Spleen (tissue), 11 donors: ENCODE results near the gene C2orf72. TPM values are rescaled to one million over a fixed set of nuclear protein-coding genes. Genes with fewer than 3 reads are reported as not detected.
A peak's percentile ranks its signal among the peaks of the same experiment; 100 is the strongest.

Experiments
- DNase-seq: peaks from one replicate; pipeline ENCODE4 v3.0.0-alpha.2; 2020
- H3K27ac ChIP-seq, 8 donors: fragments of 200-600 bp; sonication (generic) in 7 of 8; 1 replicate in 4 of 8; 2 replicates in 4 of 8; pipeline versions ENCODE4 v1.5.0 to v1.8.0; 2016 to 2021; ENCODE audit warnings: inconsistent platforms in 4 of 8, mild to moderate bottlenecking in 4 of 8, moderate library complexity in 1 of 8
- H3K27me3 ChIP-seq, 7 donors: fragments of 200-600 bp; sonication (generic) in 6 of 7; replicated peaks in 1 of 7; 1 replicate in 4 of 7; 2 replicates in 3 of 7; pipeline versions ENCODE4 v1.5.0 to v1.8.0; 2016 to 2021; ENCODE audit warnings: inconsistent platforms in 3 of 7, mild to moderate bottlenecking in 1 of 7
- H3K36me3 ChIP-seq, 6 donors: fragments of 200-600 bp; sonication (generic) in 5 of 6; 1 replicate in 4 of 6; 2 replicates in 2 of 6; pipeline versions ENCODE4 v1.5.0 to v1.8.0; 2016 to 2021; ENCODE audit warnings: inconsistent platforms in 2 of 6
- H3K4me1 ChIP-seq, 6 donors: fragments of 200-600 bp; sonication (generic) in 5 of 6; 1 replicate in 3 of 6; 2 replicates in 3 of 6; pipeline versions ENCODE4 v1.5.0 to v1.8.0; 2016 to 2021; ENCODE audit warnings: inconsistent platforms in 3 of 6
- H3K4me3 ChIP-seq, 8 donors: fragments of 200-600 bp; sonication (generic) in 7 of 8; 1 replicate in 4 of 8; 2 replicates in 4 of 8; pipeline versions ENCODE4 v1.5.0 to v1.8.0; 2016 to 2021; ENCODE audit warnings: inconsistent platforms in 4 of 8, mild to moderate bottlenecking in 4 of 8, moderate library complexity in 2 of 8
- H3K9me3 ChIP-seq, 8 donors: fragments of 200-600 bp; sonication (generic) in 7 of 8; 1 replicate in 4 of 8; 2 replicates in 4 of 8; pipeline versions ENCODE4 v1.5.0 to v1.8.0; 2016 to 2021; ENCODE audit warnings: inconsistent platforms in 4 of 8
- POLR2A ChIP-seq, 3 donors: fragments of 450-650 bp; IDR thresholded peaks; one replicate each; pipeline ENCODE4 v1.5.1; 2017; ENCODE audit warnings: antibody characterized with exemption in 3 of 3, mild to moderate bottlenecking in 1 of 3
- POLR2AphosphoS5 ChIP-seq, 3 donors: sonication (generic); formaldehyde crosslinking; IDR thresholded peaks; one replicate each; pipeline ENCODE4 v1.5.1; 2017; ENCODE audit warnings: antibody characterized with exemption in 3 of 3
- WGBS, 5 donors: extraction: QIAGEN DNeasy Blood & Tissue Kit in 3 of 5; methylation state at CpG; one replicate each; pipeline versions ENCODE4 v1.1.5 to v1.1.7; 2013 to 2018; 5-methylcytosine and 5-hydroxymethylcytosine counted together
- intact Hi-C: fragments of 100-400 bp; cut with DNase I; formaldehyde crosslinking; loops from one replicate; pipeline ENCODE4 v1.15.0; 2023; ENCODE audit warnings: low total_unique reads
- polyA plus RNA-seq, 3 donors: library from polyadenylated mRNA; stranded (reverse); fragments of 200-250 nt; gene quantifications; one replicate each; pipeline ENCODE4 v1.2.1, GENCODE V29; 2013
- total RNA-seq, 7 donors: library from RNA; depleted of rRNA in 3 of 7; stranded (reverse); fragments of >200 nt in 3 of 7; fragmentation: NEBNext Ultra II Directional in 4 of 7; extraction: Animal tissue kit (Norgen Biotek cat#: 25700) in 4 of 7; gene quantifications; one replicate each; pipeline versions ENCODE4 v1.1.0 to v1.2.1, GENCODE V29; 2016 to 2021
- TF ChIP-seq, protein P1 (sequence below), 11 experiments: fragments of 200-600 bp in 7 of 11; fragments of 450-650 bp in 4 of 11; sonication (generic) in 4 of 11; IDR thresholded peaks in 8 of 11; conservative IDR thresholded peaks in 3 of 11; 1 replicate in 7 of 11; 2 replicates in 4 of 11; pipeline versions ENCODE4 v1.4.0 to v1.8.0; 2016 to 2021; ENCODE audit warnings: antibody characterized with exemption in 11 of 11, inconsistent platforms in 4 of 11, mild to moderate bottlenecking in 1 of 11
- donor health status: healthy with polysubstance abuse.
- donor health status: DM: no; HTN: no; CAD: no; lungs with moderate emphysema.
- donor health status: DM: no; HTN: no; CAD: no.
- donor health status: Bipolar disorder and iron deficiency.
- donor health status: healthy.
- donor health status: DM: no; HTN: no; CAD: no.
- donor health status: DM: yes; HTN: yes; CAD: no.

Gene C2orf72
- total and polyA plus RNA-seq, 10 donors, result not detected

GRCh38 chr2:231057590-231057989 lies 20.3 kb downstream of the C2orf72 start:
- peak overlapping the region in 4 of 8 donors; percentile 93 to 98 (median 96) for H3K27ac ChIP-seq
- H3K36me3 ChIP-seq, result peaks cover 0 to 16% (median 10%) of the 10 kb centered on the region in 6 donors
- H3K9me3 ChIP-seq, result no peaks in the 10 kb centered on the region
- intact Hi-C loops, result no loop called here
- no peak for DNase-seq
- peak overlapping the region; percentile 86 to 100 (median 98) for H3K4me3 ChIP-seq
- 8 to 12% (median 10%) methylated on average over 10 of the region's 10 CpGs for WGBS, 5 donors
- H3K4me1 ChIP-seq, result peaks cover 34 to 67% (median 46%) of the 10 kb centered on the region in 6 donors
- TF ChIP-seq, protein P1, sequence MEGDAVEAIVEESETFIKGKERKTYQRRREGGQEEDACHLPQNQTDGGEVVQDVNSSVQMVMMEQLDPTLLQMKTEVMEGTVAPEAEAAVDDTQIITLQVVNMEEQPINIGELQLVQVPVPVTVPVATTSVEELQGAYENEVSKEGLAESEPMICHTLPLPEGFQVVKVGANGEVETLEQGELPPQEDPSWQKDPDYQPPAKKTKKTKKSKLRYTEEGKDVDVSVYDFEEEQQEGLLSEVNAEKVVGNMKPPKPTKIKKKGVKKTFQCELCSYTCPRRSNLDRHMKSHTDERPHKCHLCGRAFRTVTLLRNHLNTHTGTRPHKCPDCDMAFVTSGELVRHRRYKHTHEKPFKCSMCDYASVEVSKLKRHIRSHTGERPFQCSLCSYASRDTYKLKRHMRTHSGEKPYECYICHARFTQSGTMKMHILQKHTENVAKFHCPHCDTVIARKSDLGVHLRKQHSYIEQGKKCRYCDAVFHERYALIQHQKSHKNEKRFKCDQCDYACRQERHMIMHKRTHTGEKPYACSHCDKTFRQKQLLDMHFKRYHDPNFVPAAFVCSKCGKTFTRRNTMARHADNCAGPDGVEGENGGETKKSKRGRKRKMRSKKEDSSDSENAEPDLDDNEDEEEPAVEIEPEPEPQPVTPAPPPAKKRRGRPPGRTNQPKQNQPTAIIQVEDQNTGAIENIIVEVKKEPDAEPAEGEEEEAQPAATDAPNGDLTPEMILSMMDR (IDR thresholded peaks at IDR 0.05 in 8 of 11, conservative IDR thresholded peaks at IDR 0.05 in 3 of 11), result no peak
- TF ChIP-seq POLR2A (IDR thresholded peaks at IDR 0.05), result no peak
- no peak for TF ChIP-seq POLR2AphosphoS5 (IDR thresholded peaks at IDR 0.05)
- H3K27me3 ChIP-seq, result peaks cover 0 to under 1% (median 0%) of the 10 kb centered on the region in 7 donors

GRCh38 chr2:231058761-231059550 lies 21.6 kb downstream of the C2orf72 start:
- Histone ChIP-seq H3K9me3 (no peaks in the 10 kb centered on the region), H3K27me3 (no peaks in the 10 kb centered on the region), H3K27ac (no peak overlapping the region), H3K4me3 (no peak overlapping the region), H3K36me3 (peaks cover 0 to 29% (median 22%) of the 10 kb centered on the region in 6 donors), H3K4me1 (peaks cover 28 to 54% (median 38%) of the 10 kb centered on the region in 6 donors)
- intact Hi-C loops, result no loop called here
- no peak for DNase-seq
- TF ChIP-seq POLR2AphosphoS5 (IDR thresholded peaks at IDR 0.05), result no peak
- no peak for TF ChIP-seq POLR2A (IDR thresholded peaks at IDR 0.05)
- TF ChIP-seq, protein P1 (IDR thresholded peaks at IDR 0.05 in 8 of 11, conservative IDR thresholded peaks at IDR 0.05 in 3 of 11), result no peak
- 83 to 94% (median 87%) methylated on average over 4 of the region's 4 CpGs for WGBS, 5 donors

- Histone ChIP-seq H3K4me3 (no peak overlapping the region), H3K27me3 (no peaks in the 10 kb centered on the region), H3K27ac (no peak overlapping the region), H3K4me1 (peaks cover 28 to 51% (median 38%) of the 10 kb centered on the region in 6 donors), H3K9me3 (no peaks in the 10 kb centered on the region), H3K36me3 (peaks cover 0 to 37% (median 30%) of the 10 kb centered on the region in 6 donors)
- no peak for TF ChIP-seq POLR2AphosphoS5 (IDR thresholded peaks at IDR 0.05)
- TF ChIP-seq, protein P1 (IDR thresholded peaks at IDR 0.05 in 8 of 11, conservative IDR thresholded peaks at IDR 0.05 in 3 of 11), result no peak
- TF ChIP-seq POLR2A (IDR thresholded peaks at IDR 0.05), result no peak
- intact Hi-C loops, result no loop called here
- DNase-seq, result no peak
- whole genome bisulfite sequencing, 5 donors, result 84 to 94% (median 87%) methylated on average over 2 of the region's 2 CpGs
Observed at GRCh38 chr2:231059756-231060155, 22.4 kb downstream of the C2orf72 start.

DNA sequence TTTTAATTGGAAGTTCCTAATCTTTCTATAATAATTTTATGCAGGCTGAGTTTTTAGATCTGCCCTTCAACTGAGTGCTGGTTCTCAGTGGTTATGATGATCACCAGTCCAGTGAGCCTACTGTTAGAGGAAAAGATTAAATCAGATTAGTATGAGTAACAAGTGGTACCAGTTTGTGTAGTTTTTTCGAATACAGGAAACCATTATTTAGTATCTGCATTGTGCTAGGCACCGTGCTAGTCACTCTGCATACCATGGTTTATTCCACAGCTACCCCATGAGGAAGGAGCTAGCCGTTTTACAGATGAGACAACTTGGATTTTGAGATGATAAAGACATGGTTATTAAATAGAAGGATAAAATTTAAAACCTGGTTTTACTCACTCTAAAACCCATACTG lies 25.5 kb downstream of the C2orf72 start:
- 86 to 94% (median 87%) methylated on average over 3 of the region's 3 CpGs for WGBS, 5 donors
- intact Hi-C loops, result no loop called here

More for the DNA sequence above, 25.5 kb downstream of the C2orf72 start:
- Histone ChIP-seq H3K9me3 (no peaks in the 10 kb centered on the region), H3K4me3 (no peak overlapping the region), H3K27ac (no peak overlapping the region), H3K36me3 (peaks cover 0 to 67% (median 53%) of the 10 kb centered on the region in 6 donors), H3K4me1 (peaks cover 22 to 37% (median 28%) of the 10 kb centered on the region in 6 donors), H3K27me3 (no peaks in the 10 kb centered on the region)
- TF ChIP-seq, protein P1 (IDR thresholded peaks at IDR 0.05 in 8 of 11, conservative IDR thresholded peaks at IDR 0.05 in 3 of 11), result no peak
- TF ChIP-seq POLR2A (IDR thresholded peaks at IDR 0.05) (no peak), POLR2AphosphoS5 (IDR thresholded peaks at IDR 0.05) (no peak)
- DNase-seq, result no peak
